Stimulated activated CD8-positive, alpha-beta memory T cell treated with anti-CD3 and anti-CD28 coated beads, Interleukin-2, amount 100 ng/mL, for 1 hour (primary cell): ENCODE measurements around the gene RIBC2.
"Not testable (repeated sequence)": the region's sequence is repeated elsewhere in the genome, so short reads cannot be mapped to it uniquely, and the experiment has no call there.

ENCODE experiments used
- DNase-seq, 2 donors: peaks; one replicate each; pipeline ENCODE4 v3.0.0-alpha.2; 2020; ENCODE audit warnings: low read depth in 2 of 2

RIBC2 gene

DNA sequence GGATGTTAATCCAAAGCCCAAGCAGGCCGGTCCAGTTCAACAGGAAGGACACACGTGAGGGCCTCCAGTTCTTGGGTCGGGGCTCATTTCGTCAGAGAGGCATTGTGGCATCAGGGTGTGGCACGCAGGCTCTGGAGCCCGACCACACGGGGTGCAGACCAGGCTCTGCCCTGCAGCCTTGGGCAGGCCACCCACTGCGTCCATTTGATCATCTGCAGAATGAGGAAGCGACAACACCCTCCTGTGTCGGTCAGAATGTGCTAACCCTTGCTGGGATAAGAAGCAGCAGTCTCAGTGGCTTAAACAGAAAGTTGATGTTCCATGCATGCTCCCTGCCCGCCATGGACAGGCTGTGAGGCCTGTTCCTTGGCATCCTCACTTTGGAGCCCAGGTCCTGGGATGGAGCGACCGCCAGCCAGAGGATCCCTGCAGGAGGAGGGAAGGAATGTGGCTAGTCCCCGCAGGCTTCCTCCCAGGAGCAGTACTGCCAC lies 10.8 kb downstream of the RIBC2 start:
- no peak for DNase-seq

GRCh38 chr22:45425101-45425500 lies 11.6 kb downstream of the RIBC2 start:
- no peak for DNase-seq

DNA sequence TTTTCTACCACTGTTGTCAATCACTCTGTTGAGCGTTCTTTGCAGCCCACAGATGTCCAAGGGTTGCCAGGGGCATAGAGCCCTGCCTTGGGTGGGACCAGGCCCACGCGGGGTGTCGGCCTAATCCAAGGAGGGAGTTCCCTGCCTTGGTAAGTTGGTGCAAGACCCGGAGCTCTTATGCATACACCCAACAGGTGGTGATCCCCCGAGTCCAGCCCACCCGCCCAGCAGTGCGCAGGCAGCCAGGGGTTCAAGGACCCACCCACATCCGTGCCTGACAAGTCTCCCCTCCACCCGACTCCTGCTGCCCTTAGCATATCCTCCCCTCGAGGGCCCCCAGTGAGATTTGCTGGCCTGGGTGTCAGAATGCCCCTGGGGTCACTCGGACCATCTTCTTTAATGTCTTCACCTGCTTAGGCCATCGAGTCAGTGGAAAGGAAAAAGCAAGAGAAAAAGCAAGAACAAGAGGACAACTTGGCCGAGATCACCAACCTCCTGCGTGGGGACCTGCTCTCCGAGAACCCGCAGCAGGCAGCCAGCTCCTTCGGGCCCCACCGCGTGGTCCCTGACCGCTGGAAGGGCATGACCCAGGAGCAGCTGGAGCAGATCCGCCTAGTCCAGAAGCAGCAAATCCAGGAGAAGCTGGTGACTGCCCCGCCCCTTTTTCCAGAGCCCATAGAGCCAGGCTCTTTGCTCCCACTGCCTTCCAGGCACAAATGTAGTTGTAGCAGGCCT lies 12.2 kb downstream of the RIBC2 start:
- DNase-seq = no peak

DNA sequence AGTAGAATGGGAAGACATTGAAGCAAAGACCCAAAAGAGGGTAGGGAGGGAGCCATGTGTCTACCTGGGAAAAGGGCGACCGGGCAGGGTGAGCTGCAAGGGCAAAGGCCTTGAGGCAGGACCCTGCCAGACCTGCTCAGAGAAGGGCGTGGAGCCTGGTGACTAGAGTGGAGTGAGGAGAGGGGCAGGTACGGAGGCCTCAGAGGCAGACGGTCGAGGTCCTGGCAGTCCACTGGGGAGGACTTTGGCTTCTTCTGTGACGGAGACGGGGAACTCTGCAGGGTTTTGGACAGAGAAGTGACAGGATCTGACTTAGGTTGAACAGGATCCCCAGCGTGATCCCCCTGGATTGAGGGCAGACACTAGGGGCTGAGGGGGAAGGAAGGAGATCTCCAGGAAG lies 12.9 kb downstream of the RIBC2 start:
- DNase-seq = no peak

GRCh38 chr22:45427114-45427513 lies 13.6 kb downstream of the RIBC2 start:
- no peak for DNase-seq

DNA sequence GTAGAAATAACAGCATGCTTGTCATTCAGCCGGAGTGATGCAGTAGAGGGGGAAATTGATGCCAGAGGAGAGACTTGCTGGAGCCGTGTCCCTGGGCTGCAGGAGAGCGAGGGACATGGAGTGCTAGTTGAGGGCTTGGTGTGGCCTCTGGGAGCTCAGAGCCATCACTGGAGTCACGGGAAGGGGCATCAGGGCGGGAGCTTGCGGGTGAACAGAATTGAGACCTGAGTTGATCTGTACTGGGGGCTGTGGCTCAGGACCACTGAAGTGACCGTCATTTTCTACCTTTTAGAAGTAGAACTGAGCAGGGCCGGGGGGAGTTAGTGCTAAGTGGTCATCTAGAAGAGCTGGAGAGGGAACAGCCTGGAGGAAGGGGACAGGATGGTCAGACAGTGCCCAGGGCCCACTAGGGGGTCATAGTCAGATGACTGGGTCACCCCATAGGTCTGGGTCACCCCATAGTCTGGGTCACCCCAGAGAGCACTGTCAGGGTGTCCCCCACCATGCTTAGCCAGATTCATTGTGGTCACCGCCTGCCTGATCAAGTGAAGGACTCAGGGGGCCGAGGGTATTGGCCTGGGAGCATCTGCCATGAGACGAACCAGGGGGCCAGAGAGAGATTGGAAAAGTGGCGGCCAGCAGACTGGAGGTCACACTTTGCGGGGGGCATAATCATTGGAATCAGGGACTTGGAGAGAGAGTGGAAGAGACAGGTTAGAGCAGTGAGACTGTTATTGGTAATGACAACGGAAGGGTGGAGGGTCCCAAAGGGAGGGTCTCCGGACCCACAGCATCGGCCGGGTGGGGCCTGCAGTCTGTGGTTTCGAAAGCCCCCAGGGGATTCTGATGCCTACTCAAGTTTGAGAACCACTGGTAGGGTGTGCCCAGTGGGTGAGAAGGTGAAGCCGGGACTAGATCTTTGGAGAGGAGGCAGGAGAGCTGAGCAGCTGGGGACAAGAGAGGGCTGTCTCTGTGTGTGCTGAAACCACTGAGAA lies 15.2 kb downstream of the RIBC2 start:
- DNase-seq = no peak

GRCh38 chr22:45429424-45429823 lies 15.9 kb downstream of the RIBC2 start:
- no peak for DNase-seq

DNA sequence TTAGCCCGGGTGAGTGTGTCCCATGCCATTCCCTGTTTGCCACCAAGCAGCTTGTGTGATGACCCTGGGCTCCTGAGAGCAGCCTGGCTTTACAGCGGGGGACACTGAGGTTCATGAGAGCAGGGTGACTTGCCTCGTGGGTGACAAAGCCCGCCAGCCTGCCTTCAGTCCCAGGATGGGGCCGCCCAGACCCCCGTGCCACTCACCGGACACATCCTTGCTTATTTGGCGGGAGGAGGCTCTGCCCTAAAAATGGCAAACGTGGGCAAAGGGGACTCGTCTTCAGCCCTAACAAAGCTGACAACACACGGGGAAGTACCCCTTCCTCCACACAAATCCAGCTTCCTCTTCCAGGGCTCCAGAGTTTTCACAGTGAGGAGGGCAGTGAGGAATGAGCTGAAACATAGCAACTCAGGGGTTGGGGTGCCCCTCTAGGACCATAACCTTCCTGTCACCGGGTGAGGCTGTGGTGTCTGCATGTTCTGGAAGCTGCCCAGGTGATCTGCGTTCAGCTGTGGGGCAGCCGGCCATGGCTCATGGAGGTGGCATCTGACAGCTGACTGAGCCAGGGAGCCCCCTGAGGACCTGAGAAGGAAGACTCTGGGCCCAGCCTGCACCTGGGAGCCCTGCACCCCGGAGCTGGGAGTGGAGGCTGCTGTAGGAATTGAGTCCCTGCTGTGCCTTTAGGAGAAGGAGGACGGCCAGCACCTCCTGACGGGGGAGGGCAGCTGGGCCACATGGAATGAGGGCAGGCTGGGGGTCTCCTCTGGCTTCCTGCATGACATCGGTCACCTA lies 16.7 kb downstream of the RIBC2 start:
- no peak for DNase-seq

- no peak for DNase-seq
Measured at GRCh38 chr22:45430871-45431270, 17.4 kb downstream of the RIBC2 start.

GRCh38 chr22:45434981-45435380 lies 21.5 kb downstream of the RIBC2 start:
- no peak for DNase-seq

DNA sequence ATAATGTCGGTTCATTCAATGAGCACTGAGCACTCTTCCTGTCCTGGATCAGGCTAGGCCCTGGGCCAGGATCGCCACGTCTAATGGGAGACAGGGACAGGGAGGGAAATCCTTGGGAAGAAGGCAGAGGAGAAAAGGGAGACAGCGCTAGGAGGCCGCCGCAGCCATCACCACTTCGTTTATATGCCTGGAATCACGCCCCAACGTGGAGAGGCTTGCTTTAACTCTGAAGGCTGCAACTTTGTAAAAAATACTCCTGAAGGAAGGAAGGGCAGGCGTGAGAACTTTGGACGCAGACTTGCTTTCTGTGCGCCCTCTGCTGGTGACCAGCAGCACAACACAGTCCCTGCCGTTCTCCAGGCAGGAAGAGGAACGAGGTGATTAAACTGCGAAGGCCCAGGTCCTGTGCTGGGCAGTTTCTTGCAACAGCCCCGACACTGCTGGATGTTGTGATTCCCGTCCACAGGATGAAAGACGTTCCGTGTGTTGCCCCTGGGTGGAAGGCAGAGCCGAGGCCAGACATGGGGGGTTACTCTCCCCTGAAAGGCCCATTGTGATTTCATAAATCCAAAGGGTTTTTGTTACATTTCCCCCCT lies 22.1 kb downstream of the RIBC2 start:
- DNase-seq = peak; percentile 65 to 68

- DNase-seq = not testable (repeated sequence)
Measured at GRCh38 chr22:45436871-45437517, 23.5 kb downstream of the RIBC2 start.

DNA sequence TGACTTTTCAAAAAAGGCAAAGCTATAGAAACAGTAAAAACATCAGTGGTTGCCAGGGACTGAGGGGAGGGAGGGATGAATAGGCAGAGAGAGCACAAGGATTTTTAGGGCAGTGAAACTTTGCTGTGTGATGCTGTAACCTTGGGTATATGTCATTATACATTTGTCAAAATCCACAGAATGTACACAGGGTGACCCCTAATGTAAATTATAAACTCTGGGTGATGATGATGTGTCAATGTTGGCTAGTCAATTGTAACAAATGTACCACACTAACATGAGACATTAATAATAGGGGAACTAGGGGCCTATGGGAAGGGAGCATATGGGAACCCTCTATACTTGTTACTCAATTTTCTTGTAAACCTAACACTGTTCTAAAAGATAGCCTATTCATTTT lies 24.8 kb downstream of the RIBC2 start:
- DNase-seq = no peak

- DNase-seq = not testable (repeated sequence)
Measured at GRCh38 chr22:45440688-45441087, 27.2 kb downstream of the RIBC2 start.

- no peak for DNase-seq
Measured at GRCh38 chr22:45441138-45441537, 27.6 kb downstream of the RIBC2 start.

DNA sequence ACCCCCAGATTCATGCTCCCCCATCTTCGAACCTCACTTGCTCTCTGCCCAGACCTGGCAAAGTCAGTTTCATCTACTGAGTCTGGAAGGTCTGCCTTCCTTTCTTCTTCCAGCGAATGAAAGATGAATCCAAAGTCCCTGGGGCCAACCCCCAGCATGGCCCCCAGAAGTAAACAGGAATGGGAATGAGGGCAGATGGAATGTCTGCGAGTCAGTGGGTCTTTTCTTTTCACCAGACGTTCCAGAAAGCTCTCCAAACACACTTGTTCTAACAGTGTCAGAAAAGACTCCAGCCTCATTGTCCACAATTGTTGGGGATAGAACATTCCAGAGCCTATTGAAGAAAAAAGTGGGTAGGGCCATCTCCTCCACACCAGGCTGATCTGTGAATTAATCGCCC lies 28.6 kb downstream of the RIBC2 start:
- no peak for DNase-seq

GRCh38 chr22:45444168-45444567 lies 30.7 kb downstream of the RIBC2 start:
- DNase-seq = no peak

DNA sequence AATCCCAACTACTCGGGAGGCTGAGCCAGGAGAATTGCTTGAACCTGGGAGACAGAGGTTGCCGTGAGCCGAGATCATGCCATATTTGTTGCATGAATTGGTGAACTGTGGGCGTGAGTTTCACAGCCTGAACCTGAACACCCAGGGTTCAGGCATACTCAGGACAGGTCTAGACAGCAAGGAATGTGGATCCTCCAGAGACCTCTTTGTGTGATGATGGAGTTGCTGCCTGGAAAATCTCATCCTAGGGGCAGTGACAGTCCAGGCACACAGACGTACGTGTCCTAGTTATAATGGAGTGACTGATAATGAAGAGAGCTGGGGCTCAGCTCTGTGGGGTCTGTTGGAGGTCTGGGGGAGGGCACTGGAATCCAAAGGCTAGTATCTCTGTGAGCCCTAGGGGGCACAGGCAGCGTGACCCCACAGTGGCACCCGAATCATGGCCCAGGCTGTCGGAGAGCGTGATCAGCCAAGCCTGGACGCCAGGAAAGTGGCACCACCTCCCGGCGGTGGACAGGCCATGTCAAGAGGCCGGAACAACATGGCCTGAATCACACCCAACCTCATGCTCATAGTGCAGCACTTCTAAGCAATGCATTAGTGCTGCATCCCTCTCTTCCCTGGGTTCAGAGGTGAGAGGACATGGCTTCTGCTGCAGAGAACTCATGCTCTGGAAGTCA lies 31.7 kb downstream of the RIBC2 start:
- no peak for DNase-seq

GRCh38 chr22:45446216-45446615 lies 32.7 kb downstream of the RIBC2 start:
- DNase-seq = no peak

- not testable (repeated sequence) for DNase-seq
Measured at GRCh38 chr22:45447596-45447995, 34.1 kb downstream of the RIBC2 start.
